Endodermal cell (in vitro differentiated cells): ENCODE results near the gene OLFM4. TPM values are rescaled to one million over a fixed set of nuclear protein-coding genes. Genes with fewer than 3 reads are reported as not detected.
A peak's percentile ranks its signal among the peaks of the same experiment; 100 is the strongest.

Source experiments
- DNase-seq: peaks from one replicate; pipeline ENCODE4 v3.0.0-alpha.2; 2017
- H3K27ac ChIP-seq: 2 replicates; pipeline ENCODE4 v1.5.1; 2013; ENCODE audit warnings: mild to moderate bottlenecking, low read depth, low read length, moderate library complexity
- H3K27me3 ChIP-seq: 2 replicates; pipeline ENCODE4 v1.6.1; 2013; ENCODE audit warnings: mild to moderate bottlenecking, low read length, moderate library complexity; ENCODE audit not compliant: insufficient read depth, control insufficient read depth, poor library complexity, severe bottlenecking
- H3K36me3 ChIP-seq: 2 replicates; pipeline ENCODE4 v1.7.0; 2013; ENCODE audit warnings: mild to moderate bottlenecking, low read length, moderate library complexity; ENCODE audit not compliant: control insufficient read depth, insufficient read depth
- H3K4me1 ChIP-seq: one replicate; pipeline ENCODE4 v1.7.0; 2013; ENCODE audit warnings: low read length; ENCODE audit not compliant: control insufficient read depth, insufficient read depth
- H3K4me3 ChIP-seq: 2 replicates; pipeline ENCODE4 v1.5.1; 2013; ENCODE audit warnings: mild to moderate bottlenecking, low read length, moderate library complexity
- H3K9ac ChIP-seq: 2 replicates; pipeline ENCODE4 v1.6.1; 2013; ENCODE audit warnings: mild to moderate bottlenecking, low read length, moderate library complexity; ENCODE audit not compliant: poor library complexity, severe bottlenecking; ENCODE audit errors: extremely low read depth
- H3K9me3 ChIP-seq: 2 replicates; pipeline ENCODE4 v1.6.1; 2013; ENCODE audit warnings: mild to moderate bottlenecking, low read length, moderate library complexity; ENCODE audit not compliant: control insufficient read depth
- H3K27ac Mint-ChIP-seq: 2 replicates; pipeline ENCODE4 v1.8.0; 2020; ENCODE audit warnings: mixed read lengths
- H3K27me3 Mint-ChIP-seq: 2 replicates; pipeline ENCODE4 v1.8.0; 2021; ENCODE audit warnings: mild to moderate bottlenecking, mixed read lengths; ENCODE audit not compliant: insufficient read depth
- H3K36me3 Mint-ChIP-seq: 2 replicates; pipeline ENCODE4 v1.8.0; 2020; ENCODE audit warnings: low read depth, mixed read lengths
- H3K4me1 Mint-ChIP-seq: 2 replicates; pipeline ENCODE4 v1.8.0; 2020; ENCODE audit warnings: mixed read lengths
- H3K4me3 Mint-ChIP-seq: 2 replicates; pipeline ENCODE4 v1.8.0; 2020; ENCODE audit warnings: mild to moderate bottlenecking, moderate library complexity, mixed read lengths
- H3K9me3 Mint-ChIP-seq: 2 replicates; pipeline ENCODE4 v1.8.0; 2020; ENCODE audit warnings: mild to moderate bottlenecking, mixed read lengths
- CTCF ChIP-seq: fragments of 200-600 bp; sonication (generic); conservative IDR thresholded peaks from 2 replicates; pipeline ENCODE4 v1.5.0; 2021; ENCODE audit warnings: antibody characterized with exemption, mild to moderate bottlenecking
- WGBS, 2 experiments: methylation state at CpG; one replicate each; pipeline versions ENCODE4 v1.1.5 to v1.1.7; 2013; ENCODE audit warnings: missing lambda C conversion rate in 2 of 2, mixed read lengths in 1 of 2; ENCODE audit not compliant: insufficient coverage in 1 of 2, insufficient read length in 1 of 2; 5-methylcytosine and 5-hydroxymethylcytosine counted together
- total RNA-seq, 2 donors: library from RNA; stranded (reverse); fragmentation: NEBNext Ultra II Directional in 1 of 2; extraction: Animal tissue kit (Norgen Biotek cat#: 25700) in 1 of 2; gene quantifications; 2 replicates in 1 of 2; 3 replicates in 1 of 2; pipeline ENCODE4 v1.2.1, GENCODE V29; 2021

The OLFM4 gene
- total RNA-seq, 2 donors from 2014 or later = not detected

DNA sequence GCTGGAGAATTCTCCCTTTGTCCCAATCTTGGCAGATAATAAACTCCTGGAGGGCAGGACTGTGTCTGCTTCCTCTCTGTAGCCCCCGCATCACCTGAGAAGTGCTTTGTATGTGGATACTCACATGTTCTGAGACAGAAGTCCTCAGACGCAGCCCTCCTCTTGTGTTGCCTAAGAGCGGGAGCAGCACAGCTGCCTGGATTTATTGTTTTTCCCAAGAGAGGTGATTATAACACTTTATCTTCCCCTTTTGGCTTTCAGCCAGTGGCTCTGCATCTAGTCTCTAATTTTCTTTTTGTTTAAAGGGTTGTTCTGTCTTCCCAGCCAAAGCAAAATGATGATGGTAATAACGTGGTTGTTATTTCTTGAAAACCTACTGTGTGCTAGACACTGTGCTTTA is 36.1 kb downstream of the OLFM4 start:
- Histone ChIP-seq H3K4me1 (peaks cover 5% of the 10 kb centered on the region), H3K27me3 (no peaks in the 10 kb centered on the region), H3K9me3 (no peaks in the 10 kb centered on the region), H3K9ac (no peak overlapping the region), H3K4me3 (no peak overlapping the region), H3K36me3 (no peaks in the 10 kb centered on the region), H3K27ac (no peak overlapping the region)
- Mint-ChIP-seq H3K9me3 (no peaks in the 10 kb centered on the region), H3K36me3 (no peaks in the 10 kb centered on the region), H3K27ac (no peak overlapping the region), H3K27me3 (peaks cover 6% of the 10 kb centered on the region), H3K4me1 (peaks cover 11% of the 10 kb centered on the region), H3K4me3 (no peak overlapping the region)
- WGBS, 2 experiments = 82 to 83% methylated on average over 3 to 4 of the region's 4 CpGs
- no peak for DNase-seq
- no peak for TF ChIP-seq CTCF

DNA sequence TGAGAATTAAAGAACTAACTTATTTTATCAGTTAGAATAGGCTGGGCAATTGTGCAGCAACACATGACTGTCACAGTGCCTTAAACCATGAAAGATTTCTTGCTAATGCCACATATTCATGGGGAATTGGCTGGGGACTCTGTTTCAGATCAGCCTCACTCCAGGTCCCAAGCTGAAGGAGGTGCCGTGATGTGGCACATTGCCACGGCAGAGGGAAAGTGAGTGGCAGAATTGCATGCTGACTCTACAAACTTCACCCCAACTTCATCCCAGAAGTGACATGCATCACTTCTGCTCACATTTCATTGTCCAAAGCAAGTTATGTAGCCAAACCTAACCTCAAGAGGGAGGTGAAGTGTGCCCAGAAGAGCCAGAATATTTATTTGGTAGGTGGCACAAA is 37.8 kb downstream of the OLFM4 start:
- WGBS, 2 experiments = 97% methylated on average over 2 of the region's 2 CpGs; no CpG with 5 or more reads in 1 of the 2 experiments
- no peak for TF ChIP-seq CTCF

DNA sequence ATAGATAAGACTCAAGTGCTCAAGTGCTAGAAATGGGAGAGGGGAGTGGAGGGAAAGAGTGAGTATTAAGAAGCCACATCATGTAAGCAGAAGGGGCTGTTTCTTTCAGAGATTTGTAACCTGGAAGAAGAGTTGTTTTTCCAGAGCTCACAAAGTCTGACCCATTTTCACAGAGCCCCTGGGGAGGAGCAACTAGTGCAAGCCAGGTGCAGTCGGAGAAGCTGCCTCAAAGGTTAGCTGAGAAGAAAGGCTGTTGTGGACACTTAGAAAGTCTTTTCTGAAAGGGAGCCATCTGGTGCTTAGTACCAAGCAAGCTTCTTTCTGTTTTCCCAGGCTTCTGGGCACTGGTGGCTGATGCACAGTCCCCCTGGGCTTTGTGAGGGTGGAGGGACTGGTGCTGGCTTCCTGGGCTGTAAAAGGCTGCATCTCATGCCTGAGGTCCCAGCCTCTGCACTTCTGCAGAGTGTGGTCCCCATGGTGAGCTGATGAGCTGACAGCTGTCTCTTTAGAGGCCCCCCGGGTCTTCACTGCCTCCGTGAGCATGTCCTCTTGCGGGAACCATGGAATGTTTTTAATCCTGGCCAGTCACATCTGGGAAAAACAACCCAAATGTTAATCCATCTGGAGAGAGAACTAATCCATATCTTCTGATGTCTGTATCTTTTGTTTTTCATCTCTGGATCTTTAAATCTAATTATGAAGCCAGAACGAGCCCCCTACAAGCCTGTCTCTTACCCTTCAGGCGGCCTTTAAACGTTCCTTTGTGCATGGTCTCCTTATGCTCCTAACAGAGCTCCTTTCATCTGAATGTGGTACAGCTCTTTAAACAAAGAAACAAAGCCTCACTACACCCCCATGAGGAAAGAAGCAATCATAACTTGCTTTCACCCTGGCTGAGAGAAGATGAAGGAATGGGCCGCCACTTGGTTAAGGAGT is 40.2 kb downstream of the OLFM4 start:
- Mint-ChIP-seq H3K27me3 (peaks cover under 1% of the 10 kb centered on the region), H3K27ac (no peak overlapping the region), H3K9me3 (no peaks in the 10 kb centered on the region), H3K4me3 (no peak overlapping the region), H3K4me1 (peaks cover 15% of the 10 kb centered on the region), H3K36me3 (no peaks in the 10 kb centered on the region)
- Histone ChIP-seq H3K27ac (peak overlapping the region; percentile 90), H3K4me3 (no peak overlapping the region), H3K9me3 (no peaks in the 10 kb centered on the region), H3K4me1 (peaks cover 5% of the 10 kb centered on the region), H3K36me3 (no peaks in the 10 kb centered on the region), H3K27me3 (no peaks in the 10 kb centered on the region), H3K9ac (no peak overlapping the region)
- TF ChIP-seq CTCF = no peak
- peak; percentile 52 for DNase-seq
- 73 to 80% methylated on average over 4 to 8 of the region's 8 CpGs for WGBS, 2 experiments

More for the DNA sequence above, 37.8 kb downstream of the OLFM4 start:
- no peaks in the 10 kb centered on the region for H3K9me3 ChIP-seq
- H3K9ac ChIP-seq = no peak overlapping the region
- peaks cover 5% of the 10 kb centered on the region for H3K4me1 ChIP-seq
- H3K36me3 Mint-ChIP-seq = no peaks in the 10 kb centered on the region
- H3K4me1 Mint-ChIP-seq = peaks cover 11% of the 10 kb centered on the region
- H3K36me3 ChIP-seq = no peaks in the 10 kb centered on the region
- no peaks in the 10 kb centered on the region for H3K27me3 ChIP-seq
- no peak overlapping the region for H3K4me3 ChIP-seq
- H3K4me3 Mint-ChIP-seq = no peak overlapping the region
- no peak overlapping the region for H3K27ac ChIP-seq
- H3K27ac Mint-ChIP-seq = no peak overlapping the region
- H3K9me3 Mint-ChIP-seq = no peaks in the 10 kb centered on the region
- DNase-seq = no peak
- H3K27me3 Mint-ChIP-seq = peaks cover 3% of the 10 kb centered on the region
